MCF 10A (cell line): ENCODE data around the gene PCNX1. TPM values are rescaled to one million over a fixed set of nuclear protein-coding genes. Genes with fewer than 3 reads are reported as not detected.
"Not testable (repeated sequence)": the region's sequence is repeated elsewhere in the genome, so short reads cannot be mapped to it uniquely, and the experiment has no call there.

Experiments used
- BruUV-seq: library from RNA; stranded (reverse); fragments of 400-500 nt; replicated peaks from 2 replicates; lab custom pipeline; 2021; lab: Mats Ljungman, UMichigan
- CTCF ChIA-PET: fragments of 300-600 bp; sonication (Branson Sonifier 250); formaldehyde crosslinking; extraction: SDS; loops from one replicate; lab custom pipeline; 2021; ENCODE audit warnings: antibody characterized with exemption, inconsistent platforms; lab: Yijun Ruan, JAX
- POLR2A ChIA-PET: fragments of 300-600, 350-650 bp; sonication (Branson Sonifier 250); formaldehyde crosslinking; extraction: SDS; loops from one replicate; lab custom pipeline; 2020; ENCODE audit warnings: antibody characterized with exemption, inconsistent platforms; lab: Yijun Ruan, JAX
- DNase-seq: peaks from one replicate; pipeline ENCODE4 v3.0.0-alpha.2; 2018; ENCODE audit not compliant: unreplicated experiment
- H3K27ac Mint-ChIP-seq: one replicate; pipeline ENCODE4 v1.8.0; 2022; ENCODE audit warnings: mild to moderate bottlenecking, low read depth, mixed read lengths; ENCODE audit not compliant: unreplicated experiment
- H3K27me3 Mint-ChIP-seq: one replicate; pipeline ENCODE4 v1.8.0; 2022; ENCODE audit warnings: mixed read lengths; ENCODE audit not compliant: insufficient read depth, unreplicated experiment
- H3K36me3 Mint-ChIP-seq: one replicate; pipeline ENCODE4 v1.8.0; 2022; ENCODE audit warnings: mild to moderate bottlenecking, moderate library complexity, mixed read lengths; ENCODE audit not compliant: insufficient read depth, unreplicated experiment
- H3K4me1 Mint-ChIP-seq: one replicate; pipeline ENCODE4 v1.8.0; 2022; ENCODE audit warnings: mixed read lengths; ENCODE audit not compliant: insufficient read depth, unreplicated experiment
- H3K4me3 Mint-ChIP-seq: one replicate; pipeline ENCODE4 v1.8.0; 2022; ENCODE audit warnings: mild to moderate bottlenecking, moderate library complexity, mixed read lengths; ENCODE audit not compliant: unreplicated experiment
- H3K9me3 Mint-ChIP-seq: one replicate; pipeline ENCODE4 v1.8.0; 2022; ENCODE audit warnings: mixed read lengths; ENCODE audit not compliant: unreplicated experiment
- CTCF ChIP-seq: fragments of 200-600 bp; IDR thresholded peaks from one replicate; pipeline ENCODE4 v1.8.0; 2022; ENCODE audit warnings: antibody characterized with exemption, mild to moderate bottlenecking; ENCODE audit not compliant: unreplicated experiment
- intact Hi-C: fragments of 100-400 bp; cut with micrococcal nuclease; formaldehyde crosslinking; loops from 2 replicates; pipeline ENCODE4 v1.14.1; 2022
- total RNA-seq: library from RNA; stranded (reverse); gene quantifications from 2 replicates; pipeline ENCODE4 v1.2.3, GENCODE V29; 2022

PCNX1 gene
- total RNA-seq, 1 experiment from 2014 or later: 55.6 TPM

DNA sequence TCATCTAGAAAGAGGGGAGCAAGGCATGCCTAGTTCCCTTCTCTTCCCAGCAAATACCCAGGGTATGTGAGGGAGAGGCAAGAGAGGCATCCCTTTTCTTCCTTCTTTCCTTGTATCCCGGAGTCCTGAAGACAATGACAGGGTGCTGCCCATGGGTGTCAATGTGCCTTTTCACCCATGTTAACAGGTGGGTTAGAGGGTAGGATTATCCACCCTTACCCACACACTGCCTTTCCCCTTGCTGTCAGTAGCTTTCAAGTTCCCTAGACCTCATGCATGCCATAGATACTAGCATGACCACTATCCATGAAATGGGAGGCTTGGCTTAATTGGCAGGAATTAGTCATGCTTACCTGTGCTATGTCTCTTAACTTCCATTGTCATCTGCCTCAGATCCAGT is 36.3 kb upstream of the PCNX1 start:
- TF ChIP-seq CTCF: no peak
- H3K4me1 Mint-ChIP-seq: no peaks in the 10 kb centered on the region
- H3K36me3 Mint-ChIP-seq: no peaks in the 10 kb centered on the region
- POLR2A ChIA-PET: interaction anchor here (0.9 to 1.2 kb wide), 2 partner anchors 12 to 18 kb away, joined by 3 read pairs; no protein-coding TSS in a partner anchor
- CTCF ChIA-PET: interaction anchor here (0.7 kb wide), 1 partner anchor 259 kb away, joined by 3 read pairs; no protein-coding TSS in a partner anchor
- no peak for DNase-seq
- no peak overlapping the region for H3K4me3 Mint-ChIP-seq
- H3K27ac Mint-ChIP-seq: no peak overlapping the region
- intact Hi-C loops: no loop called here
- BruUV-seq: no TSS peak
- no peaks in the 10 kb centered on the region for H3K27me3 Mint-ChIP-seq
- H3K9me3 Mint-ChIP-seq: no peaks in the 10 kb centered on the region

DNA sequence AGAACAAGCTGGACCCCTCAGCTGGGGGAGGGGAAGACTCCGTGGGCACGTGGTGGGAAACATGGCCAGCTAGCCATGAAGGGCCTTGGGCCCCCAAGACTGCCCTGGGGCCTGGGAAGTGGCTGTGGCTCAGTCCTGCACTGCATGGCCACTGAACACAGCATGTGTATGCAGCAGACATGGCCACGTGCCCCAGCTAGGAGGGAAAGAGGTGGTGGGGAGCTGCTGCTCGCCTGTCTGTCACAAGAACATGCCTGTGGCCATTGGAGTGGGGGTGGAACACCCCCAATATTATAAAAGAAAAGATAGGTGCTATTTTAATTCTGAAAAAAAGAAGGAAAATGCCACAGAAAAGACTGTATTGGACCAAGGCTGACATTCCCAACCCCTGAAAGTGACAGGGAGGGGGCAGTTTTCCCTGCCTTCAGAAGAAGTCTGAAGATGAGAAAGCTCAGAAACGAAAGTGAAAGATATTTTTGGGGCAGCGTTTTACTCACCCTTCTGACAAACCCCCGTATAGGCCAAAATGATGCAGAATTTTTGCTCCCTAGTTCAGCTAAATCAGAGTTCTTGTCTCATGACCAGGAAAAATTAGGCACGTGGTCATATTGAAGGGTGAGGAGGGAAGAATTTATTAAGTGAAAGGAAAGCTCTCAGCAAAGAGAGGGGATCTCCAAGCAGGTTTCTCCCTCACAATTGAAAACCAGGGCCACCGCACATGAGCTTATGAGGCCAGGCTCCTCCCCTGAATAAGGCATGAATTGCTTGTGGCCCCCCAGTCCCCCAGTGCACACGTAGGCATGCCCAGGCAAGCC is 35.2 kb upstream of the PCNX1 start:
- POLR2A ChIA-PET: interaction anchor here (0.9 to 1.2 kb wide), 2 partner anchors 11 to 17 kb away, joined by 3 read pairs; no protein-coding TSS in a partner anchor
- DNase-seq: no peak
- TF ChIP-seq CTCF: no peak
- Mint-ChIP-seq H3K27me3 (no peaks in the 10 kb centered on the region), H3K4me1 (no peaks in the 10 kb centered on the region), H3K27ac (no peak overlapping the region), H3K9me3 (no peaks in the 10 kb centered on the region), H3K4me3 (no peak overlapping the region), H3K36me3 (no peaks in the 10 kb centered on the region)
- BruUV-seq: no TSS peak
- CTCF ChIA-PET: interaction anchor here (0.6 to 0.7 kb wide), 2 partner anchors 13 to 38 kb away, joined by 3 read pairs; no protein-coding TSS in a partner anchor
- intact Hi-C loops: no loop called here

GRCh38 chr14:70872678-70873020 is 34.6 kb upstream of the PCNX1 start:
- no peaks in the 10 kb centered on the region for H3K4me1 Mint-ChIP-seq
- ChIA-PET CTCF (interaction anchor here (0.6 kb wide), 1 partner anchor 39 kb away, joined by 3 read pairs; no protein-coding TSS in a partner anchor), POLR2A (no interaction called here)
- H3K27me3 Mint-ChIP-seq: no peaks in the 10 kb centered on the region
- H3K9me3 Mint-ChIP-seq: no peaks in the 10 kb centered on the region
- H3K36me3 Mint-ChIP-seq: no peaks in the 10 kb centered on the region
- no peak overlapping the region for H3K4me3 Mint-ChIP-seq
- intact Hi-C loops: no loop called here
- no TSS peak for BruUV-seq
- DNase-seq: no peak
- no peak overlapping the region for H3K27ac Mint-ChIP-seq
- TF ChIP-seq CTCF: no peak

DNA sequence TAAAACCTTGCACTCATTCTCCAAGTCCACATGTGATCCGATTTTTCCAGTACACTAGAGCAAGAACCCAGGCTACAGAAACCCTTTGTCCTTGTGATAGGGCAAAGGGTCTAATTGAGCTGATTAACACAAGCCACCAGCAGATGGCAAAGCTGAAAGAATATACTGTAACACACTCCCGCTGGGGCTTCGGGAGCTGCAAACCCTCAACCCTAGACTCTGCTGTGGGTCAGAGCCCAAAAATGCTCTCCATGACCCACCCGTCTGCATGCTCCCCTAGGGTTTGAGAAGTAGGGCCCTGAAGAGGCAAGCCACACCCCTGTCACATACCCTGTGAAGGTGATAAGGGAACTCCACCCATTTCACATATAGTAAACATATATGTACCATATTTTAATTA is 33.6 kb upstream of the PCNX1 start:
- H3K36me3 Mint-ChIP-seq: no peaks in the 10 kb centered on the region
- no peak for DNase-seq
- no peak for TF ChIP-seq CTCF
- H3K27ac Mint-ChIP-seq: no peak overlapping the region
- POLR2A ChIA-PET: interaction anchor here (0.7 kb wide), 1 partner anchor 97 kb away, joined by 3 read pairs; no protein-coding TSS in a partner anchor
- no TSS peak for BruUV-seq
- no peaks in the 10 kb centered on the region for H3K9me3 Mint-ChIP-seq
- H3K4me3 Mint-ChIP-seq: no peak overlapping the region
- intact Hi-C loops: no loop called here
- H3K27me3 Mint-ChIP-seq: no peaks in the 10 kb centered on the region
- CTCF ChIA-PET: interaction anchor here (0.7 kb wide), 1 partner anchor 113 kb away, joined by 3 read pairs; no protein-coding TSS in a partner anchor
- no peaks in the 10 kb centered on the region for H3K4me1 Mint-ChIP-seq

- H3K36me3 Mint-ChIP-seq, BruUV-seq, H3K4me1 Mint-ChIP-seq, H3K27ac Mint-ChIP-seq, DNase-seq, H3K27me3 Mint-ChIP-seq, H3K4me3 Mint-ChIP-seq, POLR2A ChIA-PET, H3K9me3 Mint-ChIP-seq, CTCF ChIA-PET, intact Hi-C loops: not testable (repeated sequence)
These were observed 31.3 kb upstream of the PCNX1 start for GRCh38 chr14:70875811-70876460.
